HG03066 (cell line): ENCODE data around the gene ACD.

Source experiments
- ATAC-seq: cut with Tn5 transposase; IDR thresholded peaks from one replicate; pipeline ENCODE4 v1.9.1; 2021; ENCODE audit warnings: low read depth; ENCODE audit not compliant: unreplicated experiment

Gene ACD

GRCh38 chr16:67676516-67676915 is 16.5 kb upstream of the ACD start:
- no peak for ATAC-seq

- no peak for ATAC-seq
Measured at GRCh38 chr16:67675999-67676398, 15.9 kb upstream of the ACD start.

GRCh38 chr16:67675579-67675935 is 15.5 kb upstream of the ACD start:
- ATAC-seq, result no peak

DNA sequence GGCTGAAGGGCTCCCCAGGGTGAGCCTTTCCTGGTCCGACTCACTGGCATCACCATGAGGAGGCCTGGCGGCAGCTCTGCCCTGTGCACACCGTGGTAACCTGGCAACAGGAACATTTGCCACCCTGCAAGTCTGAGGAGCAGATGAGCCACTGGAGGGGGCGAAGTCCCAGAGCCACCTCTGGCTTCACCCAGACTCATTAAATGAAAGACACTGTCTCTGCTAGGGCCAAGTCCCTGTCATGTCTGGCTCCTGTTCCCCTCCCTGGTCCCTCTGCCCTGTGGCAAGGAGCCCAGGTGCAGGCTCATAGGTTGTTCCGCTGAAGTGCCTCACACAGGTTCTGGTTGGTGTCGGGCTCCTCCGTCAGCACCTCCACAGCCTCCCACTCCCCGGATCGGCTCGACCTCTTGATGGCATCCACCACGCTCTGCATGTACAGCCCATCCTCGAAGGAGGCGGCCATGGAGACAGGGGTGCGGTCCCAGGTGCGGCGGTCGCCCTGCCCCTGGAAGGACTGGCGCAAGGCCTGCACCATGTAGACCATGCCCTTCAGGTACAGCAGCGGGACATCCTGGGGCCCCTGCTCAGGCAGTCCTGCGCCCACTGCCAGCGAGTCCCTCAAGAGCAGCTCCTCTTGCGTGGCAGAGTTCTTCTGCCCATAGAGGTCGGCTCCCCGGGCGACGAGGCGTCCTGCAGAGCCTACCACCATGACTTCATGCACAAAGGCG is 15.0 kb upstream of the ACD start:
- no peak for ATAC-seq

DNA sequence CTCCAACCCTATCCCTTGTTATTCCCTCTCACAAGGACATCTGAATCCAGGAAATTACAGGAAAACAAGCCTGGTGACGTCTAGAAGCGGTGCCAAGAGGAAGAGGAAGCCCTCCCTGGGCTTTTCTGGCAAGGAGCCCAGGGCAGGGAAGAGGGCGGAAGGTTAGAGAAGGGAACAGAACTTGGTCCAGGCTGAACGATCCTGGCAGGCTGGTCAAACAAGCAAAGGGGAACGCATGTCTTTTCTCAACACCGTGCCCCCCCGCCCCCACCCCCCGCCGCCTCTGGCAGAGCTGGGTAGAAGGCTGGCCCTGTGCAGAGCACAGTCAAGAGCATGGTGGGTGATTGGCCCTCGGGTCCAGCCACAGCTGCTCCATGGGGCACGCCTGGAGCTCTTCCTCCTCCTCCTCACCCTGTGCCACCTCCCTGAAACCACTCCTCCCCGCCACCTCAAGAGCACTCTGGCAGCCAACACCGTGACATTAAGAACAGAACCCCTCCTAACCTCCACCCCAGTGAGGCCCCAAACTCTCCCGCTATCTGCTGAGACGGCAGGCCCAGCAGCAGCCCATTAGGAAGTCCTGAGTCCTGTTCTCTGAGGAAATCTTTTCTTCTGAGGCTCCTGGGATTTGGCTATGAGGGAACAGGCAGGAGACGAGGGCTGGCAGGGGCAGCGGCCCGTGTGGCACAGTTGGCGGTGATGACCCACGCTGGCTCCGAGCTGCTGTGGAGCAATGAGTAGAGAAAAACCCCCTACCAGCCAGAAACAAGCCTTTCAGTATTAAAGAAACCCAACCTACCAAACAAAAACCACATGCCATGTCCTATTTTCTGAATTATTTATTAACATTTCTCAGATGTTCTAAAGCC is 13.9 kb upstream of the ACD start:
- ATAC-seq, result no peak

- no peak for ATAC-seq
Measured at GRCh38 chr16:67672739-67673662, 12.9 kb upstream of the ACD start.

DNA sequence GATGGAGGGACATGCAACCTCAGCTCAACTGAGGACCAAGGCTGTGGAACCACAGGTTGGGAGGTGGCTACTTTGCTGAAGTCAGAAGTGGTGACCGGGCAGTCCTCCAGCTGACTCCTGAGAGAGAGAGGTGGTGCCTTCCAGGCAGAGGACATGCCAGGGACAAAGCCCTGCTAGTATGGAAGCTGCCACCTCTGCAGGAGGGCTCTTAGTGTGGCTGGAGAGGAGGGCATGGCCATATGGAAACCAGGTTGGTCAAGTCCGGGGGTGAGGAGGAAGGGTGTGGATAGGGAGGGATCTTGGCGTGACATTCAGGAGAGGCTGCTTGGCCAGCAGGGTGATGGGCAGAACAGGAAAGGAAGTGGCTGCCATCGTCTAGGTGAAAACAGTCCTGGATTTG is 12.2 kb upstream of the ACD start:
- no peak for ATAC-seq

- no peak for ATAC-seq
Measured at GRCh38 chr16:67669499-67670101, 9.5 kb upstream of the ACD start.

- ATAC-seq, result no peak
Measured at GRCh38 chr16:67668495-67669157, 8.6 kb upstream of the ACD start.

- peak; percentile 77 for ATAC-seq
Measured at GRCh38 chr16:67667817-67668494, 7.9 kb upstream of the ACD start.

- no peak for ATAC-seq
Measured at GRCh38 chr16:67667453-67667816, 7.4 kb upstream of the ACD start.

DNA sequence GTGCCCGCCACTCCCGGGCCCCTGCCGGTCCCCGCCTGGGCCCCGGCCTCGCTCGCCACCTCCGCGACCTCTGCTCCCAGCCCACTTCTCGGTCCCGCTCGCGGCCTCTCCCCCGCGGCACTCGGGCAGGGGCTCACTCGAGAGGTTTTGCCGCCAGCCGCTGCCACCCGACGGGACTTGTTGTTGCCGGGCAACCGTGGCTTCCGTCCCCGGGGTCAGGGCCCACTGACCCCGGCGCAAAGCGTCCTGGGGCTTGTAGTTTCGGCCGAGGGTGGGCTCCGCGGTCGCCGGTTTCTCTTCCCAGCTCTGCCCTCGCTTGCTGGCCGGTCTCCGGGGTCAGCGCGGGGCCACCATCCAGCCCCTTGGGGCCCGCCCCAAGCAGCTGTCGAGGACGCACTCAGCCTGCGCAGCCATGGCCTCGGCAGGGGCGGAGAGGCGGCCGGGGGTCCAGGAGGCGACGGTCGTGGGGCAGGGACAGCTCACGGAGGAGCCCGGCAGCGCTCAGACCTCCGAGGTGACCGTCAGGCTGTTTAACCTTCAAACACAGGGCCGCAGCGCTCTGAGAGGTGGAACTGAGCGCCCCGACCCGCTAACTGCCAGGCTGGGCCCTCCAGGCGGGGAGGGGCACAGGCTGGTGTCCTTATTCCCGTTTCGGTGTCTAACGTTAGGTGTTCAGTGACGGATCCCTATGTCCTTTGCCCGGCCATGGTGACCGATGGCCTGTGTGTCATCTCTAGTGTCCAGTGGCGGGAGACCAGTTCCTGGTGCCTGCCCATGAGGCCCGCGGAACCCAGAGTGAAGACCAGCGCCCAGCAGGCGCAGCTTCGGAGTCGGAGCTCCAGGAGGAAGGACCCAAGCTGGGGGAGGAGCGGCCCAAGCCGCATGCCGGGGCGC is 6.7 kb upstream of the ACD start, which contains the start of the genes C16orf86 and ENKD1:
Gene C16orf86, plus strand, starts transcription at position 256 of the 894 bp plus-strand sequence. Its CDS starts 157 bp downstream, at position 413.
Gene ENKD1, minus strand, starts transcription at position 192 of the 894 bp plus-strand sequence. CDS start 308 bp downstream, outside the sequence.
- peak; percentile 59 for ATAC-seq

DNA sequence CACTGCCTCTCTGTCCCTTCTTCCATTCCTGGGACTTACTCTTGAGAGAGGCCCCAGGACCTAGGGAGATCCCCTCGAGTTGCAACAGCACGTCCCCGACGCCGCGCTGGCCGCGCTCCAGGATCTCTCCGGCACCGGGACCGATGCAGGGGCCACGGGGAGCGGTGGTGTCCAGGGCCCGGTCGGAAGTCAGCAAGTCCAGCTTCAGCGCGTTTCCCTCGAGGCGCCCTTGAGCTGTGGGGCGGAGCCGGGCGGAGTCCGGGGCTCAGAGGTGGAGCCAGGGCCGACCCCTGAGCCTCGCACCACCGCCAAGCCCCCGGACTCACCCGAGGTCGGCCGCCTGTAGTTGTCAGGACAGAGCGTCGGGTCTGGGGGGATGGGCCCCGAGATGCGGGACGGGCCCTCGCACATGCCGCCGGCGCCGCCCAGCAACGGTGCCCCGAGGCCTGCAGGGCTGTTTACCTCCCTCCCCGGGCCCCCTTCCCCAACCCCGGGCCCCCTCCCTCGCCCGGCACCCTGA is 6.0 kb upstream of the ACD start:
- no peak for ATAC-seq

GRCh38 chr16:67665598-67665997 is 5.5 kb upstream of the ACD start:
- no peak for ATAC-seq

DNA sequence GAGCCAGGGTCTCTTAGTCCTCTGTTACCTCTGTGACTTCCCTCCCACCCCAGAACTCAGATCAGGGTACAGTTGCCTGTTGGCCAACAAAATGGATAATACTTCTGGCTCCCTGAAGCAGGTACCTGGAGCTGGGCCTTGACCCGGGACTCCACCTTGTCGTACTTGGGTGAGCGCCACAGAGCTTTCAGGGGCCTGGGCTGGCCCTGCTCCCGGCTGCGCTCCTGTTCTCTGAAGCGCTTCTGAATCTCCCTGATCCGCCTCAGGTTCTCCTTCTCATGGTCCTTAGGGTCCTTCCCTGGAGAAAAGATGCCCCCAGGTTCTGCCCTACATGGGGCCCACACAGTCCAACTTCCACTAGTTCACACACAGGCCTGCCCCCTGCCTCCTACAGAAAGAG is 4.8 kb upstream of the ACD start:
- no peak for ATAC-seq

GRCh38 chr16:67664258-67664657 is 4.2 kb upstream of the ACD start:
- ATAC-seq, result no peak

DNA sequence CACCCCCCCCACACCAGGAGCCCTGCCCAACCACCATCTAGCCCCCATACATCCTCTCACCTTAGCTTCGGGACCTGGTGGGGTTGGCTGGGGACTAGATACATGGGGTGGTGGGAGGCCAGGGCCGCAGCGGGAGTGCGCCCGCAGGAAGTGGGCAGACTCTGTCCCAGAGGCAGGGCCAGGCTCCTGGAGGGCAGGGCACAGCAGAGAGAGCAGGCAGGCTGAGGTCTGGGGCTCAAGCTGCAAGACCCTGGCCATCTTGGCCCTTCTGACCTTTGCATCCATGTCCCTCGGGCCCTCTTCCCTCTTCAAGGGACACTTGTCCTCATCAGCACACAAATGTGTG is 3.8 kb upstream of the ACD start:
- no peak for ATAC-seq
